OCI-LY7 (cell line): Measurements from ENCODE around the gene GCM1.

Experiments
- CTCF ChIP-seq: fragments of 200-600 bp; sonication (generic); conservative IDR thresholded peaks from 2 replicates; pipeline ENCODE4 v1.5.1; 2014; ENCODE audit warnings: mild to moderate bottlenecking, antibody characterized with exemption, low read length, moderate library complexity, mixed read lengths
- EZH2phosphoT487 ChIP-seq: fragments of 200-600 bp; sonication (generic); IDR thresholded peaks from 2 replicates; pipeline ENCODE4 v1.6.1; 2018; ENCODE audit warnings: low read depth, borderline replicate concordance, mild to moderate bottlenecking, mixed run types, antibody characterized with exemption, low read length, moderate library complexity, mixed read lengths

DNA sequence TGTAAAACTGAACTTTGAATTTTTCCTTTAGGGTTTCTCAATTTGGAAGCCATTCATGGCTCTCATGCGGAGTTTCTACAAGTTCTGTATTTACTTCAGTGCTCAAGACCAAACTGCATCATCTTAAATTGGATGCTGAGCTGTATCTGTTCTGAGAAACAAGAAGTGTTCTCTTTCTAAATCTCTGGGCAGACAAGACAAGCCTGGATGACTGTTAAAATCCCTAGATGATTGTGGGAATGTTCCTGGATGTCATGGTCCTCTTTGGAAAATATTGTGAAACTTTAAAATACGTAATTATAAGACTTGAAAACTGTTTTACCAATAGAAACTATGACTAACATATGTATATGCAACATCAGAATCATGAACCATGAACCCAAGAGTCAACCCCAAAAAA lies 6.2 kb upstream of the GCM1 start:
- TF ChIP-seq CTCF (no peak), EZH2phosphoT487 (no peak)
